HG03095 (cell line): ENCODE data around the gene COL23A1.
A peak's percentile ranks its signal among the peaks of the same experiment; 100 is the strongest.

Source experiments
- ATAC-seq: cut with Tn5 transposase; IDR thresholded peaks from one replicate; pipeline ENCODE4 v1.9.1; 2021; ENCODE audit warnings: moderate library complexity; ENCODE audit not compliant: unreplicated experiment

Gene COL23A1

GRCh38 chr5:178465228-178465860 is 124.8 kb downstream of the COL23A1 start:
- ATAC-seq, result no peak

GRCh38 chr5:178464431-178465048 is 125.7 kb downstream of the COL23A1 start:
- ATAC-seq, result no peak

GRCh38 chr5:178463321-178464155 is 126.7 kb downstream of the COL23A1 start:
- no peak for ATAC-seq

GRCh38 chr5:178462816-178463215 is 127.4 kb downstream of the COL23A1 start:
- no peak for ATAC-seq

GRCh38 chr5:178462076-178462475 is 128.1 kb downstream of the COL23A1 start:
- no peak for ATAC-seq

GRCh38 chr5:178461004-178461730 is 129.0 kb downstream of the COL23A1 start:
- ATAC-seq, result peak; percentile 63

- no peak for ATAC-seq
These were observed 129.6 kb downstream of the COL23A1 start for GRCh38 chr5:178460598-178460997.

- ATAC-seq, result no peak
These were observed 130.0 kb downstream of the COL23A1 start for GRCh38 chr5:178460174-178460573.

GRCh38 chr5:178458140-178458539 is 132.1 kb downstream of the COL23A1 start:
- no peak for ATAC-seq

- no peak for ATAC-seq
These were observed 132.7 kb downstream of the COL23A1 start for GRCh38 chr5:178457471-178457870.

- ATAC-seq, result no peak
These were observed 134.7 kb downstream of the COL23A1 start for GRCh38 chr5:178455480-178455835.

- no peak for ATAC-seq
These were observed 135.2 kb downstream of the COL23A1 start for GRCh38 chr5:178454821-178455479.

GRCh38 chr5:178454303-178454702 is 135.9 kb downstream of the COL23A1 start:
- ATAC-seq, result no peak

- no peak for ATAC-seq
These were observed 137.0 kb downstream of the COL23A1 start for GRCh38 chr5:178453224-178453623.

- ATAC-seq, result no peak
These were observed 139.8 kb downstream of the COL23A1 start for GRCh38 chr5:178450121-178451028.

- no peak for ATAC-seq
These were observed 140.8 kb downstream of the COL23A1 start for GRCh38 chr5:178449163-178450070.

- ATAC-seq, result no peak
These were observed 144.7 kb downstream of the COL23A1 start for GRCh38 chr5:178445534-178445933.

GRCh38 chr5:178442405-178443257 is 147.6 kb downstream of the COL23A1 start:
- no peak for ATAC-seq
